CD4-positive, alpha-beta memory T cell (primary cell): Measurements from ENCODE around the gene PI4KA. TPM values are rescaled to one million over a fixed set of nuclear protein-coding genes. Genes with fewer than 3 reads are reported as not detected.
"Not testable (repeated sequence)": the region's sequence is repeated elsewhere in the genome, so short reads cannot be mapped to it uniquely, and the experiment has no call there.

Experiments used
- CTCF ChIA-PET: fragments of 350-600 bp; sonication (Branson Sonifier 250); formaldehyde crosslinking; loops from one replicate; lab custom pipeline; 2021; ENCODE audit warnings: inconsistent platforms; ENCODE audit not compliant: partially characterized antibody; lab: Charles Lee
- POLR2A ChIA-PET: fragments of 350-600 bp; sonication (Branson Sonifier 250); formaldehyde crosslinking; loops from one replicate; lab custom pipeline; 2021; ENCODE audit not compliant: partially characterized antibody; lab: Charles Lee
- DNase-seq, 5 donors: peaks; one replicate each; pipeline versions ENCODE4 v3.0.0 to v3.0.0-alpha.2; 2020 to 2022; ENCODE audit warnings: mixed read lengths in 1 of 5
- H3K27ac ChIP-seq: one replicate; pipeline ENCODE4 v1.7.0; 2013; ENCODE audit warnings: low read depth, low read length
- H3K27me3 ChIP-seq: 2 replicates; pipeline ENCODE4 v1.7.0; 2013; ENCODE audit warnings: mild to moderate bottlenecking, low read length, moderate library complexity; ENCODE audit not compliant: insufficient read depth
- H3K36me3 ChIP-seq: 2 replicates; pipeline ENCODE4 v1.7.0; 2013; ENCODE audit warnings: mild to moderate bottlenecking, low read length, moderate library complexity; ENCODE audit not compliant: insufficient read depth
- H3K4me1 ChIP-seq: 2 replicates; pipeline ENCODE4 v1.7.0; 2013; ENCODE audit warnings: mild to moderate bottlenecking, low read length, moderate library complexity; ENCODE audit not compliant: insufficient read depth
- H3K4me3 ChIP-seq, 2 donors: one replicate each; pipeline ENCODE4 v1.7.0; 2013; ENCODE audit warnings: low read length in 2 of 2, mild to moderate bottlenecking in 1 of 2
- H3K9me3 ChIP-seq, 2 donors: one replicate each; pipeline ENCODE4 v1.7.0; 2013; ENCODE audit warnings: low read length in 2 of 2, control low read depth in 1 of 2; ENCODE audit not compliant: control insufficient read depth in 1 of 2
- H3K27ac Mint-ChIP-seq, 7 donors: one replicate each; pipeline ENCODE4 v1.8.0; 2020 to 2021; ENCODE audit warnings: mixed read lengths in 7 of 7, mild to moderate bottlenecking in 6 of 7, inconsistent platforms in 3 of 7, moderate library complexity in 3 of 7
- H3K27me3 Mint-ChIP-seq, 2 donors: one replicate each; pipeline ENCODE4 v1.8.0; 2020 to 2021; ENCODE audit warnings: mixed read lengths in 2 of 2
- H3K36me3 Mint-ChIP-seq, 2 donors: one replicate each; pipeline ENCODE4 v1.8.0; 2020 to 2021; ENCODE audit warnings: mixed read lengths in 2 of 2, inconsistent platforms in 1 of 2, mild to moderate bottlenecking in 1 of 2
- H3K4me1 Mint-ChIP-seq, 4 donors: one replicate each; pipeline ENCODE4 v1.8.0; 2020 to 2021; ENCODE audit warnings: mixed read lengths in 4 of 4, mild to moderate bottlenecking in 1 of 4
- H3K4me3 Mint-ChIP-seq, 8 donors: one replicate each; pipeline ENCODE4 v1.8.0; 2020 to 2021; ENCODE audit warnings: mixed read lengths in 8 of 8, mild to moderate bottlenecking in 7 of 8, moderate library complexity in 6 of 8, inconsistent platforms in 3 of 8
- H3K9me3 Mint-ChIP-seq, 8 donors: one replicate each; pipeline ENCODE4 v1.8.0; 2020 to 2021; ENCODE audit warnings: mixed read lengths in 8 of 8, mild to moderate bottlenecking in 5 of 8, inconsistent platforms in 3 of 8, moderate library complexity in 1 of 8
- intact Hi-C: fragments of 100-400 bp; cut with micrococcal nuclease; formaldehyde crosslinking; loops from one replicate; pipeline ENCODE4 v1.15.1; 2023
- polyA plus RNA-seq, 2 donors: library from polyadenylated mRNA; unstranded; fragments of 300-500 nt; fragmentation: Illumina TruSeq; gene quantifications; one replicate each; pipeline ENCODE4 v1.2.3, GENCODE V29; 2021
- total RNA-seq, 2 experiments: library from RNA; stranded (reverse); gene quantifications; one replicate each; pipeline ENCODE4 v1.2.3, GENCODE V29; 2021

PI4KA gene
- total and polyA plus RNA-seq, 4 experiments from 2014 or later, result 31.5 to 145 (median 110) TPM

DNA sequence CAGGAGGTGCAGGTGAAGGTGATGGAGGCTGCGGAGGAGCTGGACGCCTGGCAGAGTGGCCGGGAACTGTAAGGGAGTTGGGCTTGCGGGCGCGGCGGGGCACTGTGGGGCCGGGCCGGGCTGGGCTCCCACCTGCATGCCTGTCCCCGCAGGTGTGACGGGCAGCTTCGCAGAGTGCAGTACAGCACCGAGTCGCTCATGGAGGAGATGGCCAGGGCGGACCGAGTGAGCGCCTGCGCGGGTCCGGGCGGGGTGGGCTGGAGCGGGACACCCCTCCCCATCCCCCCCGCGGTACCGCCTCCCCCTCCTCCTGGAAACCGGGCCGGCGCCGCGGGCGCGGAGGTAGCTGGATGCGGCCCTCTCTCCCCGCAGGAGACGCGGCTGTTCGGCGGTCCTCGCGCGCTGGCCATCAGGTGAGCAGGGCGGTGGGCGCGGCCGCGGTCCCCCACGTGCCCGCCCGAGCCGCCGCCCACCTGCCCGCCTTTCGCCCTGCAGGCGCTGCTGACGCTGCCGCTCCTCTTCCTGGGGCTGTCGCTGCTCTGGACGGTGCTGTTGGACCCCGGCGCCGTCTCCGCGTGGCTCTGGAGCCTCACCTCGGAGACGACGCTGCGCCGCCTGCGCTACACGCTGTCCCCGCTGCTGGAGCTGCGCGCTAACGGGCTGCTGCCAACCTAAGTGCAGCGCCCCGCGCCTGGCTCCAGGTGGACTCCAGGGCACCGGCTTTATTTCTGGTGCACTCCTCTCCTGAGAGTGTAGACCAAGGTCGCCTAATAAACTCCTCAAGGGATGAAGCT, 154.6 kb downstream of the PI4KA start:
- intact Hi-C loops, result loop anchor here (2.0 to 5.0 kb wide), 2 partner anchors 137 to 383 kb away; partner anchors contain the start of gene DGCR6L
- ChIA-PET POLR2A (interaction anchor here (0.6 to 4.1 kb wide), 9 partner anchors 133 to 275 kb away, joined by 3 to 27 read pairs (median 5); partner anchors contain the start of gene MED15), CTCF (interaction anchor here (1.2 kb wide), 1 partner anchor 286 kb away, joined by 4 read pairs; no protein-coding TSS in a partner anchor)
- DNase-seq, result peak; percentile 21 to 43 (median 41)
- not testable (repeated sequence) for H3K27me3 Mint-ChIP-seq, H3K27me3 ChIP-seq, H3K9me3 Mint-ChIP-seq, H3K9me3 ChIP-seq, H3K36me3 Mint-ChIP-seq, H3K27ac ChIP-seq, H3K36me3 ChIP-seq
- peaks cover 6 to 22% (median 14%) of the 10 kb centered on the region in 4 donors for H3K4me1 Mint-ChIP-seq
- H3K27ac Mint-ChIP-seq, result peak overlapping the region in 5 of 7 donors; percentile 32 to 91 (median 74)
- peak overlapping the region; percentile 63 to 97 (median 71) for H3K4me3 Mint-ChIP-seq
- peaks cover 13% of the 10 kb centered on the region for H3K4me1 ChIP-seq
- H3K4me3 ChIP-seq, result peak overlapping the region in 1 of 2 donors; percentile 2

DNA sequence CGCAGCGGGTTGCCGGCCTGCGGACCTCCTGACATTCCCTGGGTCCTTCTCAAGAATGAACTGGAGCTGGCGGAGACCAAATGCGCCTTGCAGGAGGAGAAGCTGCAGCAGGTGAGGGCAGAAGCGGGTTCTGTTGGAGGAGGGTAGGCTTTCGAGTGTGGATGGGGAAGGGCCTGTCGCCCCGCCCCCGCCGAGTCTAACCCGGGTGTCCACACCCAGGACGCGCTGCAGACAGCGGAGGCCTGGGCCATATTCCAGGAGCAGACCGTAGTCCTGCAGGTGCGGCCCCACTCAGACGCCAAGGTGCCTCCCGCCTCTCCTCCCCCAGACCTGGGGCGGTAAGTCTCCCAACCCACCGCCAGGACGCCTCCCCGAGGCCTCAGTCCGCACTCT, 155.2 kb downstream of the PI4KA start:
- DNase-seq, H3K27me3 ChIP-seq, H3K9me3 ChIP-seq, H3K9me3 Mint-ChIP-seq, H3K27ac ChIP-seq, H3K36me3 Mint-ChIP-seq, H3K27me3 Mint-ChIP-seq, H3K36me3 ChIP-seq: not testable (repeated sequence)
- CTCF ChIA-PET, result interaction anchor here (0.8 kb wide), 1 partner anchor 285 kb away, joined by 3 read pairs; no protein-coding TSS in a partner anchor
- H3K4me3 ChIP-seq, result peak overlapping the region in 1 of 2 donors; percentile 2
- H3K27ac Mint-ChIP-seq, result peak overlapping the region in 5 of 7 donors; percentile 6 to 91 (median 56)
- POLR2A ChIA-PET, result interaction anchor here (0.9 to 4.1 kb wide), 9 partner anchors 132 to 274 kb away, joined by 3 to 27 read pairs (median 5); partner anchors contain the start of gene MED15
- peak overlapping the region; percentile 93 to 98 (median 98) for H3K4me3 Mint-ChIP-seq
- intact Hi-C loops, result loop anchor here (2.0 to 5.0 kb wide), 2 partner anchors 136 to 383 kb away; partner anchors contain the start of gene DGCR6L
- peaks cover 6 to 22% (median 14%) of the 10 kb centered on the region in 4 donors for H3K4me1 Mint-ChIP-seq
- H3K4me1 ChIP-seq, result peaks cover 13% of the 10 kb centered on the region

GRCh38 chr22:20702546-20703413, 155.8 kb downstream of the PI4KA start:
- peaks cover 13% of the 10 kb centered on the region for H3K4me1 ChIP-seq
- not testable (repeated sequence) for H3K27me3 Mint-ChIP-seq, H3K9me3 ChIP-seq, H3K27me3 ChIP-seq, H3K36me3 Mint-ChIP-seq, H3K36me3 ChIP-seq, H3K9me3 Mint-ChIP-seq
- intact Hi-C loops, result loop anchor here (2.0 to 5.0 kb wide), 2 partner anchors 135 to 382 kb away; partner anchors contain the start of gene DGCR6L
- ChIA-PET CTCF (interaction anchor here (0.8 kb wide), 1 partner anchor 285 kb away, joined by 3 read pairs; no protein-coding TSS in a partner anchor), POLR2A (interaction anchor here (0.7 to 4.1 kb wide), 11 partner anchors 132 to 274 kb away, joined by 3 to 27 read pairs (median 5); partner anchors contain the start of gene MED15)
- H3K27ac Mint-ChIP-seq, result peak overlapping the region; percentile 91 to 100 (median 100)
- H3K27ac ChIP-seq, result peak overlapping the region; percentile 49
- peaks cover 6 to 22% (median 15%) of the 10 kb centered on the region in 4 donors for H3K4me1 Mint-ChIP-seq
- H3K4me3 Mint-ChIP-seq, result peak overlapping the region; percentile 93 to 98 (median 98)
- peak overlapping the region; percentile 42 to 54 for H3K4me3 ChIP-seq
- DNase-seq, result peak; percentile 95 to 97 (median 96)

- H3K4me3 ChIP-seq, result peak overlapping the region in 1 of 2 donors; percentile 54
- H3K27me3 Mint-ChIP-seq, H3K9me3 ChIP-seq, H3K27me3 ChIP-seq, H3K9me3 Mint-ChIP-seq, H3K36me3 ChIP-seq, H3K36me3 Mint-ChIP-seq, CTCF ChIA-PET: not testable (repeated sequence)
- peak overlapping the region; percentile 49 for H3K27ac ChIP-seq
- intact Hi-C loops, result loop anchor here (2.0 to 5.0 kb wide), 2 partner anchors 135 to 381 kb away; partner anchors contain the start of gene DGCR6L
- Mint-ChIP-seq H3K4me3 (peak overlapping the region; percentile 93 to 98 (median 98)), H3K27ac (peak overlapping the region; percentile 91 to 100 (median 100)), H3K4me1 (peaks cover 6 to 25% (median 18%) of the 10 kb centered on the region in 4 donors)
- peaks cover 13% of the 10 kb centered on the region for H3K4me1 ChIP-seq
- peak in 2 of 5 donors; percentile 39 to 49 for DNase-seq
- POLR2A ChIA-PET, result interaction anchor here (0.7 to 4.1 kb wide), 8 partner anchors 133 to 239 kb away, joined by 3 to 27 read pairs (median 7); partner anchors contain the start of gene MED15
Observed at GRCh38 chr22:20702175-20702545, 156.5 kb downstream of the PI4KA start.

GRCh38 chr22:20701680-20702136, 156.9 kb downstream of the PI4KA start:
- intact Hi-C loops, result loop anchor here (2.0 to 5.0 kb wide), 2 partner anchors 134 to 381 kb away; partner anchors contain the start of gene DGCR6L
- DNase-seq, H3K9me3 ChIP-seq, H3K36me3 Mint-ChIP-seq, H3K9me3 Mint-ChIP-seq, H3K27me3 Mint-ChIP-seq, H3K36me3 ChIP-seq, CTCF ChIA-PET, H3K27me3 ChIP-seq: not testable (repeated sequence)
- peak overlapping the region in 1 of 2 donors; percentile 49 for H3K4me3 ChIP-seq
- POLR2A ChIA-PET, result interaction anchor here (1.6 to 4.1 kb wide), 4 partner anchors 133 to 238 kb away, joined by 5 to 27 read pairs (median 12); partner anchors contain the start of gene MED15
- peaks cover 13% of the 10 kb centered on the region for H3K4me1 ChIP-seq
- H3K27ac ChIP-seq, result peak overlapping the region; percentile 46
- Mint-ChIP-seq H3K27ac (peak overlapping the region; percentile 80 to 100 (median 87)), H3K4me1 (peaks cover 6 to 27% (median 18%) of the 10 kb centered on the region in 4 donors), H3K4me3 (peak overlapping the region; percentile 84 to 98 (median 96))

GRCh38 chr22:20700347-20700746, 158.3 kb downstream of the PI4KA start:
- intact Hi-C loops, result loop anchor here (5.0 kb wide), 1 partner anchor 133 kb away; no protein-coding TSS in a partner anchor
- H3K27ac Mint-ChIP-seq, result peak overlapping the region in 1 of 7 donors; percentile 44
- not testable (repeated sequence) for DNase-seq, H3K36me3 ChIP-seq, H3K27me3 Mint-ChIP-seq, H3K9me3 ChIP-seq, H3K4me3 ChIP-seq, H3K27me3 ChIP-seq, H3K9me3 Mint-ChIP-seq, H3K27ac ChIP-seq, H3K36me3 Mint-ChIP-seq
- H3K4me1 Mint-ChIP-seq, result peaks cover 6 to 27% (median 17%) of the 10 kb centered on the region in 4 donors
- ChIA-PET CTCF (interaction anchor here (1.3 kb wide), 1 partner anchor 282 kb away, joined by 9 read pairs; no protein-coding TSS in a partner anchor), POLR2A (interaction anchor here (1.6 to 4.1 kb wide), 2 partner anchors 132 to 237 kb away, joined by 6 to 27 read pairs; no protein-coding TSS in a partner anchor)
- H3K4me3 Mint-ChIP-seq, result peak overlapping the region in 2 of 8 donors; percentile 17 to 35
- peaks cover 13% of the 10 kb centered on the region for H3K4me1 ChIP-seq
